ENCODE results near the gene MAEA.

Gene MAEA

DNA sequence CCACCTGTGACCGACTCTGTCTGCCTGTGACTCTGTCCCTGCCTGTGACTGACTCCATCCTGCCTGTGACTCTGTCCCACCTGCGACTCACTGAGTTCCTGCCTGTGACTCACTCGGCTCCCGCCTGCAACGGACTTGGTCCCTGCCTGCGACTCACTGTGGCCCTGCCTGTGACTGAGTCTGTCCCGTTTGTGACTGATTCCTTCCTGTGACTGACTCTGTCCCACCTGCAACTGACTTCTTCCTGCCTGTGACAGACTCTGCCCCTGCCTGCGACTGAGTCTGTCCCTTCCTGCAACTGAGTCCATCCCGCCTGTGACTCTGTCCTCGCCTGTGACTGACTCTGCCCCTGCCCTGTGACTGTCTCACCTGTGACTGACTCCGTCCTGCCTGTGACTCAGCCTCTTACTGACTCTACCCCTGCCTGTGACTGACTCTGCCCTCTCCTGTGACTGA lies 47.7 kb downstream of the MAEA start:
- H3K9me3 Mint-ChIP-seq (ENCODE audit: low read depth): no peaks in the 10 kb centered on the region
- peak overlapping the region; percentile 87 for H3K27ac Mint-ChIP-seq
- H3K27me3 Mint-ChIP-seq: no peaks in the 10 kb centered on the region
- peaks cover 13% of the 10 kb centered on the region for H3K36me3 Mint-ChIP-seq
- H3K4me1 Mint-ChIP-seq (ENCODE audit: low read depth): peaks cover 28% of the 10 kb centered on the region
- no peak overlapping the region for H3K4me3 Mint-ChIP-seq

GRCh38 chr4:1337951-1338751 lies 48.5 kb downstream of the MAEA start:
- peaks cover 13% of the 10 kb centered on the region for H3K36me3 Mint-ChIP-seq
- no peak overlapping the region for H3K4me3 Mint-ChIP-seq
- H3K4me1 Mint-ChIP-seq (ENCODE audit: low read depth): peaks cover 31% of the 10 kb centered on the region
- peak overlapping the region; percentile 87 for H3K27ac Mint-ChIP-seq
- H3K27me3 Mint-ChIP-seq: no peaks in the 10 kb centered on the region
- no peaks in the 10 kb centered on the region for H3K9me3 Mint-ChIP-seq (ENCODE audit: low read depth)

DNA sequence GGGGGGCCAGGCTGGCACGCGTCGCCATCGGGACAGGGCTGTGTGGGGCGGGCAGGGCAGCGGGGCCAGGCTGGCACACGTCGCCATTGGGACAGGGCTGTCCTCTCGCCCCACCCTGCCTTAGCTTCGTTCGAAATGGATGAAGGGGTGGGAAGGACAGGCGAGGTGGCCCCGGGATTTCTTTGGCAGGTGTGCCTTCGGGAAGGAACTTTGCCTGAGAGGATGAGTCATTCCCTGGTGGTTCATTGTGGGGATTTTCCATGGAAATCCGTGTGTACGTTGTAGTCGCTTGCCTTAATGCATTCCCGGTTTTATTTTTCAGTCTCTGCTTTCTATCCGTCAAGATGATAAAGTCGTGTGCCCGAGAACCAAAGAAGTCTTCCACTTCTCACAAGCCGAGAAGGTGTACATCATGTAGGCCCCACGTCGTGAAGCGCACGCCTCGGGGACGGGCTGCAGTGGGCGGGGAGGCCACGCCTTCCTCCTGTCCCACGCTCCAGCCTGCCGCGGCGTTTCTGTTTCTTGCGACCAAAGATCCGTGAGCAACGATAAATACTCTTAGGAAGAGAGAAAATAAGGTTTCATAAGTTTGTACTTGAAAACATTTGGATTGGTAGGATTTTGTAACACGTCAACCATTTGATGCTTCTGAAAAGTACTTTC lies 49.2 kb downstream of the MAEA start:
- no peaks in the 10 kb centered on the region for H3K9me3 Mint-ChIP-seq (ENCODE audit: low read depth)
- no peaks in the 10 kb centered on the region for H3K27me3 Mint-ChIP-seq
- no peak overlapping the region for H3K4me3 Mint-ChIP-seq
- H3K36me3 Mint-ChIP-seq: peaks cover 13% of the 10 kb centered on the region
- H3K4me1 Mint-ChIP-seq (ENCODE audit: low read depth): peaks cover 32% of the 10 kb centered on the region
- H3K27ac Mint-ChIP-seq: peak overlapping the region; percentile 58

DNA sequence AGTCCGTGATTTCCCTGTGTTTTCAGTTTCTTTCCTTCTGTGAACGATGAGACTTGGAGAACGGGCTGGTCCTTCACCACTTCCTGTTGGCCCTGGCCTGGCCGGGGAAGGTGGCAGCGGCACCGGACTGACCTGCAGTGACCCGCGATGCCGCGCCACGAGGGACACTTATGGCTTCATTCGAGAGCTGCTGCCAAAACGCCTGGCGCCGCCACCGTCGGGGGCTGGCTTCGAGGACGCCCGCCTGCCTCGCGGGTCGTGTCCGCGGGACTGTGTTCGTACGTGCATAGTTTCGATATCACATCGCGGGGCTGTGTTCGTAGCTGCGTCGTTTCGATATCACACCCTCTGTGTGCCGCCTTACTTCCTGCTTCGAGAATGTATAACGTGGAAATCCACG lies 49.8 kb downstream of the MAEA start:
- Mint-ChIP-seq H3K27me3 (no peaks in the 10 kb centered on the region), H3K36me3 (peaks cover 13% of the 10 kb centered on the region), H3K9me3 (ENCODE audit: low read depth) (no peaks in the 10 kb centered on the region), H3K4me3 (no peak overlapping the region), H3K27ac (no peak overlapping the region), H3K4me1 (ENCODE audit: low read depth) (peaks cover 33% of the 10 kb centered on the region)

- H3K27ac Mint-ChIP-seq: no peak overlapping the region
- no peaks in the 10 kb centered on the region for H3K9me3 Mint-ChIP-seq (ENCODE audit: low read depth)
- peaks cover 36% of the 10 kb centered on the region for H3K4me1 Mint-ChIP-seq (ENCODE audit: low read depth)
- no peak overlapping the region for H3K4me3 Mint-ChIP-seq
- peaks cover 10% of the 10 kb centered on the region for H3K36me3 Mint-ChIP-seq
- no peaks in the 10 kb centered on the region for H3K27me3 Mint-ChIP-seq
These were observed 50.6 kb downstream of the MAEA start for GRCh38 chr4:1340181-1340747.

DNA sequence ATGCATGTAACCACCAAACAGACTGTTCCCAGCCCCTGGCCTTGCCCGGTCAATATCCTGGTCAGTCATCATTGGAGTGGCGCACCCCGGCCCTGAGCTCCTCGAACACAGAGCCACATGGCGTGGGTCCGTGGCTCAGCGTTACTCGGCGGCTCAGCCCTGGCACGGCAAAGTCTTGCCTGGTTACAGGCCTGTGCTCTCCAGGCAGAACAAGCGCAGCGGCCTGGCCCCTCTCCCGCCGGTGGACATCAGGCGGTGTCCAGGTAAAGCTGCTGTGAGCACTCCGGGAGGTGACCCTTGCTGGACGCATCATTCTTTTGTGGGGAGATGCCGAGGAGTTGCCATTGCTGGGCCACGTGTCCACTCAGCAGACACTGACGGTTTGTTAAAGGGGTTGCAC lies 51.2 kb downstream of the MAEA start:
- H3K27me3 Mint-ChIP-seq: no peaks in the 10 kb centered on the region
- H3K36me3 Mint-ChIP-seq: peaks cover 10% of the 10 kb centered on the region
- peaks cover 40% of the 10 kb centered on the region for H3K4me1 Mint-ChIP-seq (ENCODE audit: low read depth)
- H3K9me3 Mint-ChIP-seq (ENCODE audit: low read depth): no peaks in the 10 kb centered on the region
- H3K4me3 Mint-ChIP-seq: no peak overlapping the region
- no peak overlapping the region for H3K27ac Mint-ChIP-seq

GRCh38 chr4:1342003-1342402 lies 52.3 kb downstream of the MAEA start:
- H3K9me3 Mint-ChIP-seq (ENCODE audit: low read depth): no peaks in the 10 kb centered on the region
- peaks cover 5% of the 10 kb centered on the region for H3K36me3 Mint-ChIP-seq
- H3K4me1 Mint-ChIP-seq (ENCODE audit: low read depth): peaks cover 33% of the 10 kb centered on the region
- no peaks in the 10 kb centered on the region for H3K27me3 Mint-ChIP-seq
- H3K4me3 Mint-ChIP-seq: no peak overlapping the region
- H3K27ac Mint-ChIP-seq: no peak overlapping the region

DNA sequence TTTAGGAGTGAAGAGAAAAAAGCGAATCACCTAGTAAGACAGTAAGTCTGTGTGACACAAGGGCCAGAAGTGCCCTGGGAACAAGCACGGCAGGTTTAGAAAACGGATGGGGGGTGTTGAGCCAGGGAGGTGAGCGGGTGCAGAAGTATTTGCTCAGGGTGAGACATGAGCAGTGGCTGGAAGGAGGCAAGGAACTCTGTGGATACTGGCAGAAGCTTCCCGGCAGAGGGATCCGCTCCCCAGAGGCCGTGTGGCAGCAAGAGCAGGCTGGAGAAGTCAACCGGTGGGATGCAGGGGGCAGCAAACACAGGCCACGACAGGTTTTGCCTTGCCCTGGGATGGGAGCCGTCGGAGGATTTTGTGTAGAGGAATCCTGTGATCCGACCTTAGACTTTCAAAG lies 55.0 kb downstream of the MAEA start:
- H3K4me1 Mint-ChIP-seq (ENCODE audit: low read depth): peaks cover 36% of the 10 kb centered on the region
- peak overlapping the region; percentile 97 for H3K4me3 Mint-ChIP-seq
- H3K9me3 Mint-ChIP-seq (ENCODE audit: low read depth): no peaks in the 10 kb centered on the region
- no peaks in the 10 kb centered on the region for H3K36me3 Mint-ChIP-seq
- H3K27me3 Mint-ChIP-seq: no peaks in the 10 kb centered on the region
- H3K27ac Mint-ChIP-seq: no peak overlapping the region

DNA sequence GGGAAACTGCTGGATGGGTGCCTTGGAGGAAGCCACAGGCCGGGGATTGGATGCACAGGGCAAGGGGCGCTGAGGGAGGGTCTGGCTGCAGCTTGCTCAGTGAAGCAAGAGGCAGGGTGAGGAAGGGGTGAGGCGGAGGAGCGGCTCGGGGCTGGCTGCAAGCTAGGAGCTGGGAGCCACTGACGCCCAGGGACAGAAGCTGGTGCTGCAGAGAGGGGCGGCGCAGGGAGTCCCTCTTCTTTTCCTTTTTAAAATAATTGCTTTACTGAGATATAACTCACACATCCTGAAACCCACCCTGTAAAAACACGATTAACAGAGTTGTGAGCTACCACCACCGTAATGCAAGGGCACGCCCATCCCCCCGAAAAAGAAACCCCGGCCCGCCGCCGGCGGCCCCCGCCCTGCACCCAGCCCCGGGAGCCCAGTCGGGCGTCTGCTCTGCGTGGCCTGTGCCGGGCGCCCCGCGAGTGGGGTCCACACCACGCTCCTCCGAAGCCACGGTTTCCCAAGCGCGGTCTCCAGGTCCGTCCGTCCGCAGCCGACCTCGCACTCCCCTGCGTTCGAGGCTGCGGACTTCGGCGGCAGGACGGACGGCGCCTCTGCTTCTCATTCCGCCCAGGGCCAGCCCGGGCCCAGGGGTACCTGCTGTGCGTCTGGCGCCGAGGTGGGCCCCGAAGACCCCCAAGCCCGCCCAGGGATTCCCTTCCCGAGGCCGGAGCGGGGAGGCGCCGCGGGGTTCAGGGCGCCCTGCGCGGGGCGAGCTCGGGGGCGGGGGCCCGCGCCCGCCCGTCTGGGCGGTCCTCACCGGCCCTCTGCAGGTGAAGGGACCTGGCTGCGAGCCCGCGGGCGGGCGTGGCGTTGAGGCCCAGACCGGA lies 56.5 kb downstream of the MAEA start:
- Mint-ChIP-seq H3K27ac (peak overlapping the region; percentile 89), H3K4me1 (ENCODE audit: low read depth) (peaks cover 36% of the 10 kb centered on the region), H3K9me3 (ENCODE audit: low read depth) (no peaks in the 10 kb centered on the region), H3K27me3 (no peaks in the 10 kb centered on the region), H3K4me3 (peak overlapping the region; percentile 97), H3K36me3 (no peaks in the 10 kb centered on the region)

- no peaks in the 10 kb centered on the region for H3K36me3 Mint-ChIP-seq
- no peaks in the 10 kb centered on the region for H3K27me3 Mint-ChIP-seq
- H3K9me3 Mint-ChIP-seq (ENCODE audit: low read depth): no peaks in the 10 kb centered on the region
- peaks cover 40% of the 10 kb centered on the region for H3K4me1 Mint-ChIP-seq (ENCODE audit: low read depth)
- H3K4me3 Mint-ChIP-seq: peak within 1 kb of the TSS; percentile 97
- peak within 1 kb of the TSS; percentile 91 for H3K27ac Mint-ChIP-seq
These were observed 57.2 kb downstream of the MAEA start, which contains the start of gene UVSSA for GRCh38 chr4:1346781-1347409. Gene UVSSA, plus strand, starts transcription at chr4:1347208. Its CDS starts 884 bp downstream, at chr4:1348092.

GRCh38 chr4:1347410-1347864 lies 57.7 kb downstream of the MAEA start:
- Mint-ChIP-seq H3K4me3 (peak overlapping the region; percentile 90), H3K4me1 (ENCODE audit: low read depth) (peaks cover 37% of the 10 kb centered on the region), H3K36me3 (no peaks in the 10 kb centered on the region), H3K27ac (peak overlapping the region; percentile 91), H3K27me3 (no peaks in the 10 kb centered on the region), H3K9me3 (ENCODE audit: low read depth) (no peaks in the 10 kb centered on the region)

- Mint-ChIP-seq H3K27ac (peak overlapping the region; percentile 91), H3K27me3 (no peaks in the 10 kb centered on the region), H3K4me1 (ENCODE audit: low read depth) (peaks cover 35% of the 10 kb centered on the region), H3K36me3 (no peaks in the 10 kb centered on the region), H3K9me3 (ENCODE audit: low read depth) (no peaks in the 10 kb centered on the region), H3K4me3 (peak overlapping the region; percentile 90)
These were observed 58.4 kb downstream of the MAEA start for GRCh38 chr4:1348014-1348513.

DNA sequence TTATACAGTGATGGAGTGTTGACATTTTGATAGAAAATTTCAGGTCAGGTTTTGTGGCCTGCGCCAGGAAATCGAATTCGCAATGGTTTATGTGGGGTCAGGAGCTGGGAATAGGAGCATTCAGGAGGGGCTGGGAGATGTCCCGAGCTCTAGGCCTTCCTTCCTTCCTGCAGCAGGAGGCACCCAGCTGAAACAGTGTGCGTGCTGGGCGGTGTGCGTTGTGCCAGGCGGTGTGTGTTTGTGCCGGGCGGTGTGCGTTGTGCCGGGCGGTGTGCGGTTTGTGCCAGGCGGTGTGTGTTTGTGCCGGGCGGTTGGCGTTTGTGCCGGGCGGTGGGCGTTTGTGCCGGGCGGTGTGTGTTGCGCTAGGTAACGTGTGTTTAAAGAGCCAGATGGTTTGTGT lies 59.1 kb downstream of the MAEA start:
- Mint-ChIP-seq H3K36me3 (no peaks in the 10 kb centered on the region), H3K4me1 (ENCODE audit: low read depth) (peaks cover 35% of the 10 kb centered on the region), H3K27ac (peak overlapping the region; percentile 54), H3K4me3 (peak overlapping the region; percentile 90), H3K9me3 (ENCODE audit: low read depth) (no peaks in the 10 kb centered on the region), H3K27me3 (no peaks in the 10 kb centered on the region)
